GM23248 (cell line): ENCODE results near the gene NFYB. TPM values are rescaled to one million over a fixed set of nuclear protein-coding genes. Genes with fewer than 3 reads are reported as not detected.
A peak's percentile ranks its signal among the peaks of the same experiment; 100 is the strongest.

Experiments
- DNase-seq: peaks from one replicate; pipeline ENCODE4 v3.0.0-alpha.2; 2015
- H2AFZ ChIP-seq: fragments of 200-600 bp; sonication (generic); 2 replicates; pipeline ENCODE4 v1.6.1; 2016; ENCODE audit warnings: antibody characterized with exemption
- H3F3A ChIP-seq: fragments of 200-600 bp; sonication (generic); 2 replicates; pipeline ENCODE4 v1.6.1; 2016; ENCODE audit warnings: mild to moderate bottlenecking, antibody characterized with exemption, mixed run types; ENCODE audit not compliant: insufficient read depth
- H3K27ac ChIP-seq: fragments of 200-600 bp; sonication (generic); 2 replicates; pipeline ENCODE4 v1.5.1; 2016; ENCODE audit warnings: mild to moderate bottlenecking
- H3K27me3 ChIP-seq: fragments of 200-600 bp; sonication (generic); replicated peaks from 2 replicates; pipeline ENCODE4 v1.6.1; 2016; ENCODE audit warnings: mild to moderate bottlenecking; ENCODE audit not compliant: insufficient read depth
- H3K36me3 ChIP-seq: fragments of 200-600 bp; sonication (generic); 2 replicates; pipeline ENCODE4 v1.6.1; 2016; ENCODE audit warnings: low read depth, mild to moderate bottlenecking
- H3K4me1 ChIP-seq: fragments of 200-600 bp; sonication (generic); 2 replicates; pipeline ENCODE4 v1.6.1; 2016; ENCODE audit warnings: mild to moderate bottlenecking; ENCODE audit not compliant: insufficient read depth
- H3K4me2 ChIP-seq: fragments of 200-600 bp; sonication (generic); one replicate; pipeline ENCODE4 v1.6.1; 2016; ENCODE audit warnings: mild to moderate bottlenecking; ENCODE audit not compliant: unreplicated experiment
- H3K4me3 ChIP-seq: fragments of 200-600 bp; sonication (generic); 2 replicates; pipeline ENCODE4 v1.5.1; 2016; ENCODE audit warnings: mild to moderate bottlenecking
- H3K79me2 ChIP-seq: fragments of 200-600 bp; sonication (generic); 2 replicates; pipeline ENCODE4 v1.6.1; 2016; ENCODE audit warnings: mild to moderate bottlenecking; ENCODE audit not compliant: insufficient read depth
- H3K9ac ChIP-seq: fragments of 200-600 bp; sonication (generic); 2 replicates; pipeline ENCODE4 v1.6.1; 2016; ENCODE audit warnings: mild to moderate bottlenecking
- H3K9me2 ChIP-seq: fragments of 200-600 bp; sonication (generic); 2 replicates; pipeline ENCODE4 v1.6.1; 2016; ENCODE audit warnings: mixed run types, mild to moderate bottlenecking, moderate library complexity; ENCODE audit not compliant: insufficient read depth
- H3K9me3 ChIP-seq: fragments of 200-600 bp; sonication (generic); one replicate; pipeline ENCODE4 v1.6.1; 2017; ENCODE audit warnings: low read depth
- H4K20me1 ChIP-seq: fragments of 200-600 bp; sonication (generic); 2 replicates; pipeline ENCODE4 v1.6.0; 2016; ENCODE audit not compliant: insufficient read depth
- EZH2 ChIP-seq: fragments of 200-600 bp; sonication (generic); IDR thresholded peaks from 2 replicates; pipeline ENCODE4 v1.6.1; 2018; ENCODE audit warnings: antibody characterized with exemption, mild to moderate bottlenecking; ENCODE audit not compliant: insufficient read depth, poor library complexity, severe bottlenecking
- EZH2phosphoT487 ChIP-seq: fragments of 200-600 bp; sonication (generic); IDR thresholded peaks from 2 replicates; pipeline ENCODE4 v1.6.1; 2018; ENCODE audit warnings: antibody characterized with exemption, moderate library complexity, mild to moderate bottlenecking, low read depth; ENCODE audit not compliant: insufficient read depth
- WGBS, 2 experiments: methylation state at CpG; one replicate each; pipeline ENCODE4 v1.1.6; 2015 to 2017; ENCODE audit warnings: low lambda C conversion rate in 2 of 2, low coverage in 1 of 2; ENCODE audit errors: missing lambda C conversion rate in 2 of 2; 5-methylcytosine and 5-hydroxymethylcytosine counted together
- in situ Hi-C: fragments of 300-500 bp; cut with MboI; formaldehyde crosslinking; loops from 2 replicates; pipeline ENCODE4 v1.15.0; 2020
- polyA plus RNA-seq: library from polyadenylated mRNA; unstranded; fragments of >200 nt; fragmentation: Nextera tagmentation; extraction: Ambion mirVana; gene quantifications from 2 replicates; pipeline ENCODE4 v1.2.1, GENCODE V29; 2016
- total RNA-seq: library from RNA; depleted of rRNA; stranded (reverse); fragments of >200 nt; shearing (Covaris generic); gene quantifications from 2 replicates; pipeline ENCODE4 v1.2.3, GENCODE V29; 2014

NFYB gene
- total and polyA plus RNA-seq, 2 experiments from 2014 or later: 37.1 to 42.2 TPM

DNA sequence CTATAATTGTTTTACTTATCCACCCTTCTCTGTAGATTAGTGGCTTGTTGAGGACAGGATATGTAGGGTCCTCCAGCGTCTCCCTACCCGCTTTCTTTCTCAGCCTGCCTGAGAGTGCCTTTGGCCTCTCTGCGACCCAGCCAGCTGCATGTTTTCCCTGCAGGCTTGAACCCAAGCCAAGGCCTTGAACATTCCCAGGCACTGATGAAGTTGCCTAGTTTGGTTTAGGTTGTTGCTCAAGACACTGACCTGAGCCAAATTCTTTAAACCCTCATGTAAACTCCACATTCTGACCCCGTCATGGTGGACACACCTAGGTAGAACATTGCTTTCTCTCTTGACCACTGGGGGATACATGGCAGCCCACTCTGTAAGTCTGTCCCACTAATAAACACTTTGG, 44.1 kb upstream of the NFYB start:
- H3K79me2 ChIP-seq: no peaks in the 10 kb centered on the region
- peak; percentile 90 for DNase-seq
- no peak overlapping the region for H2AFZ ChIP-seq
- peaks cover 49% of the 10 kb centered on the region for H3K4me1 ChIP-seq
- H3K9ac ChIP-seq: no peak overlapping the region; the same call in 1 of the 2 replicates
- H3K4me3 ChIP-seq: no peak overlapping the region
- no peak overlapping the region for H3K4me2 ChIP-seq
- no peaks in the 10 kb centered on the region for H3K27me3 ChIP-seq
- no peaks in the 10 kb centered on the region for H4K20me1 ChIP-seq
- TF ChIP-seq EZH2: no peak
- no peak for TF ChIP-seq EZH2phosphoT487
- H3K27ac ChIP-seq: peak overlapping the region; percentile 57
- H3K9me3 ChIP-seq: no peaks in the 10 kb centered on the region
- H3K36me3 ChIP-seq: no peaks in the 10 kb centered on the region
- in situ Hi-C loops: no loop called here
- no peaks in the 10 kb centered on the region for H3K9me2 ChIP-seq
- peaks cover 52% of the 10 kb centered on the region for H3F3A ChIP-seq
- 26 to 29% methylated on average over 4 of the region's 4 CpGs for WGBS, 2 experiments

DNA sequence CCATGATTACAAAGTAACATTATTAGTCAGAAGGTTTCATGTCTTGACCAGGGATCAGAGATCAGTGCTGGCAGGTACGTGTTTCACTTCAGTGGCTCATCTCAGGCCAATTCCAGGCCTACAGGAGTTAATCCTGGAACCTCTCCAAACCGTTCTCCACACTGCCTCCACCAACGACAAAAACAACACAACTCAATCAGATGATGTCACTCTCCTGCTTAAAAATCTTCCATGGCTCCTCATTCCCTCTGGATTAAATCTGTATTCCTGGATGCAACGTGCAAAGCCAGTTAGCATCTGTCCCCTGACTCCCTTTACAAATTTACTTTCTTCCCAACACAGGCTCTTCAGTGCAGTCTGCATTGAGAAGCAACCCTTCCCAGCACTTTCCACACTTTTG, 43.3 kb upstream of the NFYB start:
- Histone ChIP-seq H3F3A (peaks cover 59% of the 10 kb centered on the region), H3K9me2 (no peaks in the 10 kb centered on the region), H3K4me1 (peaks cover 54% of the 10 kb centered on the region), H3K9ac (no peak overlapping the region), H3K27me3 (no peaks in the 10 kb centered on the region), H2AFZ (no peak overlapping the region), H3K79me2 (no peaks in the 10 kb centered on the region), H3K4me3 (no peak overlapping the region), H3K36me3 (no peaks in the 10 kb centered on the region), H3K4me2 (no peak overlapping the region), H3K27ac (peak overlapping the region; percentile 57; the same call in 1 of the 2 replicates), H4K20me1 (no peaks in the 10 kb centered on the region), H3K9me3 (no peaks in the 10 kb centered on the region)
- no peak for TF ChIP-seq EZH2
- no peak for TF ChIP-seq EZH2phosphoT487
- peak; percentile 47 for DNase-seq
- WGBS, 2 experiments: 43 to 57% methylated on average over 4 of the region's 4 CpGs
- in situ Hi-C loops: no loop called here

- H3K9me2 ChIP-seq: no peaks in the 10 kb centered on the region
- no peaks in the 10 kb centered on the region for H4K20me1 ChIP-seq
- H3K27me3 ChIP-seq: no peaks in the 10 kb centered on the region
- H3K4me3 ChIP-seq: no peak overlapping the region
- H3K9me3 ChIP-seq: no peaks in the 10 kb centered on the region
- no peak overlapping the region for H3K4me2 ChIP-seq
- H3F3A ChIP-seq: peaks cover 59% of the 10 kb centered on the region
- WGBS, 2 experiments: 92% methylated on average over 5 of the region's 5 CpGs
- no peak overlapping the region for H3K9ac ChIP-seq
- DNase-seq: no peak
- no peak overlapping the region for H3K27ac ChIP-seq
- in situ Hi-C loops: no loop called here
- H3K4me1 ChIP-seq: peaks cover 51% of the 10 kb centered on the region
- TF ChIP-seq EZH2 (no peak), EZH2phosphoT487 (no peak)
- H3K36me3 ChIP-seq: no peaks in the 10 kb centered on the region
- H2AFZ ChIP-seq: no peak overlapping the region
- no peaks in the 10 kb centered on the region for H3K79me2 ChIP-seq
These were observed 42.4 kb upstream of the NFYB start for GRCh38 chr12:104180374-104180773.

DNA sequence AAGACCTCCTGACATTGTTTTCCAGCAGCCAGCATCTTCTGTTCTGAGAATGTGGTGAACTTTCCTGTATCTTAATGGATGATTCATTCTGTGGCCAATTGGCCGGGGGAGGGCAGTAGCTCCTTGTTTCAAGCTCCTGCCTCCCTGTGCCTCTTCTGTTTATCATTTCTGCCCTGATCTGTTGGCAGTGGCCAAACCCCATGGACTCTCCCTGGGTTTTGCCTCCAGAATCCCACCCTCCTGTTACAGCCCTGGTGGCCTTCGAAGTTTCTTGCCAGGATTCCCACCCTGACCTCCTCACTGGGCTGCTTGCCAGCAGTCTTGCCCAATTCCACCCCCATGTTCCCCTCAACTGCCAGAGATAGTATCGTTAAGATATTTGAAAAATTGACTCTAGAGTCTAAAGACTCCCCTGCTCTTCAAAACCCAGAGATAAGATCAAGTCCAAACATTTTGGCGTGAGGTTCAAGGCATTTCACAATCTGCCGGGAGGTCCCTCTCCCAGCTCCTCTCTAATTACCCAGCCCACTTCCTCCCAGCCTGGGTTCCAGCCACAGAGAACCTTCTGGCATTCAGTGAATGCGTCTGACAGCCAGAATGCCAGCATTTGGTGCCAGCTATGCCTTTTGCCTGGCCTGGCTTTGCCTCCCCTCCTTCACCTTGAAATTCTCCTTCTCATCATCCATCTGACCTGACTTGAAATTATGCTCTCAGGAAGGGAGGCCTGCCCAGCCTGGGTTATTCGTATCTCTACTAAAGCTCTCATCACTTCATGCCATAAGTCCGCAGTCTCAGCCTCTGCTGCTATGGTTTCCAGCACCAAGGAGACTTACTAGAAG, 39.9 kb upstream of the NFYB start:
- TF ChIP-seq EZH2phosphoT487 (no peak), EZH2 (no peak)
- Histone ChIP-seq H3F3A (peaks cover 56% of the 10 kb centered on the region), H3K27ac (peak overlapping the region; percentile 87), H2AFZ (peak overlapping the region; percentile 34), H3K27me3 (no peaks in the 10 kb centered on the region), H3K4me2 (peak overlapping the region; percentile 75), H4K20me1 (no peaks in the 10 kb centered on the region), H3K9me2 (no peaks in the 10 kb centered on the region), H3K9ac (peak overlapping the region; percentile 63), H3K4me3 (peak overlapping the region; percentile 38), H3K79me2 (no peaks in the 10 kb centered on the region), H3K36me3 (no peaks in the 10 kb centered on the region), H3K9me3 (no peaks in the 10 kb centered on the region), H3K4me1 (peaks cover 50% of the 10 kb centered on the region)
- peak; percentile 97 for DNase-seq
- in situ Hi-C loops: no loop called here
- whole genome bisulfite sequencing, 2 experiments: 20 to 28% methylated on average over 8 of the region's 8 CpGs
